Vagina (tissue), 2 donors: ENCODE measurements around the gene SMOC2. TPM values are rescaled to one million over a fixed set of nuclear protein-coding genes. Genes with fewer than 3 reads are reported as not detected.

Experiments
- DNase-seq, 2 donors: peaks; one replicate each; pipeline ENCODE4 v3.0.0-alpha.2; 2017; ENCODE audit errors: extremely low spot score in 2 of 2
- H3K27ac ChIP-seq: fragments of 200-600 bp; sonication (generic); one replicate; pipeline ENCODE4 v1.5.1; 2019
- H3K27me3 ChIP-seq: fragments of 200-600 bp; sonication (generic); one replicate; pipeline ENCODE4 v1.5.1; 2019
- H3K36me3 ChIP-seq, 2 donors: fragments of 200-600 bp; sonication (generic); one replicate each; pipeline ENCODE4 v1.5.1; 2017 to 2019
- H3K4me1 ChIP-seq: fragments of 200-600 bp; sonication (generic); one replicate; pipeline ENCODE4 v1.5.1; 2019
- H3K4me3 ChIP-seq, 2 donors: fragments of 200-600 bp; sonication (generic); 1 replicate in 1 of 2; 2 replicates in 1 of 2; pipeline ENCODE4 v1.5.1; 2016 to 2019
- H3K9me3 ChIP-seq: fragments of 200-600 bp; sonication (generic); one replicate; pipeline ENCODE4 v1.5.1; 2019
- POLR2A ChIP-seq, 2 donors: fragments of 450-650 bp; IDR thresholded peaks; one replicate each; pipeline ENCODE4 v1.6.1; 2017; ENCODE audit warnings: antibody characterized with exemption in 2 of 2, mild to moderate bottlenecking in 2 of 2, moderate library complexity in 2 of 2
- POLR2AphosphoS5 ChIP-seq, 2 donors: sonication (generic); formaldehyde crosslinking; IDR thresholded peaks; one replicate each; pipeline ENCODE4 v1.9.0; 2017; ENCODE audit warnings: antibody characterized with exemption in 2 of 2, mild to moderate bottlenecking in 2 of 2, low read depth in 1 of 2; ENCODE audit not compliant: insufficient read depth in 1 of 2
- intact Hi-C: fragments of 100-400 bp; cut with DNase I; formaldehyde crosslinking; loops from one replicate; pipeline ENCODE4 v1.15.1; 2023
- total RNA-seq: library from RNA; depleted of rRNA; stranded (reverse); fragments of >200 nt; gene quantifications from one replicate; pipeline ENCODE4 v1.2.3, GENCODE V29; 2016
- TF ChIP-seq, protein P1 (sequence below), 3 experiments: fragments of 450-650 bp in 2 of 3; fragments of 200-600 bp in 1 of 3; sonication (generic) in 1 of 3; IDR thresholded peaks; one replicate each; pipeline ENCODE4 v1.5.1; 2017 to 2019; ENCODE audit warnings: antibody characterized with exemption in 3 of 3, mild to moderate bottlenecking in 2 of 3, moderate library complexity in 2 of 3

Gene SMOC2
- total RNA-seq, 1 donor from 2014 or later: 22.1 TPM

DNA sequence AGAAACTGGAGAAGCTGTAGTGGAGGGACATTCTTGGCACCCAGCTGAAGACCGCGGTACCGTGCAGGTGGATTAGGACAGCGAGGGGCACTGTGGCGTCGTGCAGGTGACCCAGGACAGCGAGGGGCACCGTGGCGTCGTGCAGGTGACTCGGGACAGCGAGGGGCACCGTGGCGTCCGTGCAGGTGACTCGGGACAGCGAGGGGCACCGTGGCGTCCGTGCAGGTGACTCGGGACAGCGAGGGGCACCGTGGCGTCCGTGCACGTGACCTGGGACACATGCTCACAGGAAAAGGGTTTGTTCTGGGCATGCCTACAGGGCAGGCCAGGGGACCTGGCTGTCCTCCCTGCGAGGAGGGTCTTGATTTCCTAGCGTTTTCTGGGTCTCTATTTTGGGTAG is 29.2 kb upstream of the SMOC2 start:
- Histone ChIP-seq H3K36me3 (no peaks in the 10 kb centered on the region), H3K4me3 (no peak overlapping the region), H3K4me1 (no peaks in the 10 kb centered on the region), H3K27ac (no peak overlapping the region), H3K27me3 (no peaks in the 10 kb centered on the region), H3K9me3 (no peaks in the 10 kb centered on the region)
- DNase-seq: no peak
- TF ChIP-seq POLR2A (IDR thresholded peaks at IDR 0.05) (no peak), POLR2AphosphoS5 (IDR thresholded peaks at IDR 0.05; ENCODE audit: insufficient read depth in 1 of 2, low read depth in 1 of 2) (no peak)
- TF ChIP-seq, protein P1, sequence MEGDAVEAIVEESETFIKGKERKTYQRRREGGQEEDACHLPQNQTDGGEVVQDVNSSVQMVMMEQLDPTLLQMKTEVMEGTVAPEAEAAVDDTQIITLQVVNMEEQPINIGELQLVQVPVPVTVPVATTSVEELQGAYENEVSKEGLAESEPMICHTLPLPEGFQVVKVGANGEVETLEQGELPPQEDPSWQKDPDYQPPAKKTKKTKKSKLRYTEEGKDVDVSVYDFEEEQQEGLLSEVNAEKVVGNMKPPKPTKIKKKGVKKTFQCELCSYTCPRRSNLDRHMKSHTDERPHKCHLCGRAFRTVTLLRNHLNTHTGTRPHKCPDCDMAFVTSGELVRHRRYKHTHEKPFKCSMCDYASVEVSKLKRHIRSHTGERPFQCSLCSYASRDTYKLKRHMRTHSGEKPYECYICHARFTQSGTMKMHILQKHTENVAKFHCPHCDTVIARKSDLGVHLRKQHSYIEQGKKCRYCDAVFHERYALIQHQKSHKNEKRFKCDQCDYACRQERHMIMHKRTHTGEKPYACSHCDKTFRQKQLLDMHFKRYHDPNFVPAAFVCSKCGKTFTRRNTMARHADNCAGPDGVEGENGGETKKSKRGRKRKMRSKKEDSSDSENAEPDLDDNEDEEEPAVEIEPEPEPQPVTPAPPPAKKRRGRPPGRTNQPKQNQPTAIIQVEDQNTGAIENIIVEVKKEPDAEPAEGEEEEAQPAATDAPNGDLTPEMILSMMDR (IDR thresholded peaks at IDR 0.05): no peak
- intact Hi-C loops: no loop called here

DNA sequence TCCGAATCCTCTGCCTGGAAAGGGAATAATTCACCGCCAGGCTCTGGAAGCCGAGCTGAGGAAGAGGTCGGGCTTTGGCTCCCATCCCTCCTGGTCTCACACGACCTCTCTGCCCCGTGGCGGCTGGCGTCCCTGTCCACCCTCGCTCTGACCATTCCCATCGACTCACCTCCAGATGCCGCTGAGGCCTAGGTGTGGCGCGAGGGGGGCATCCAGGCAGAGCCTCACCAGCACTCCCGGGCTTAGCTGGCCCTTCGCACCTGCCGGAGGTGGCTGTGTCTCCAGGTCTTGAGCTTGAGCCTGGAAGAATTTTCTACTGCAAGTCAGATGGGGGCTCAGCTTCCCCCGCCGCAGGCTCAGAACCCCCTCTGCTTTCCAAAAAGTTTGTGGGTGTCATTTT is 28.5 kb upstream of the SMOC2 start:
- H3K27me3 ChIP-seq: no peaks in the 10 kb centered on the region
- TF ChIP-seq POLR2A (IDR thresholded peaks at IDR 0.05) (no peak), POLR2AphosphoS5 (IDR thresholded peaks at IDR 0.05; ENCODE audit: insufficient read depth in 1 of 2, low read depth in 1 of 2) (no peak)
- TF ChIP-seq, protein P1 (IDR thresholded peaks at IDR 0.05): no peak
- H3K9me3 ChIP-seq: no peaks in the 10 kb centered on the region
- no peaks in the 10 kb centered on the region for H3K36me3 ChIP-seq
- intact Hi-C loops: no loop called here
- no peak overlapping the region for H3K27ac ChIP-seq
- H3K4me1 ChIP-seq: peaks cover 6% of the 10 kb centered on the region
- DNase-seq: no peak
- no peak overlapping the region for H3K4me3 ChIP-seq

DNA sequence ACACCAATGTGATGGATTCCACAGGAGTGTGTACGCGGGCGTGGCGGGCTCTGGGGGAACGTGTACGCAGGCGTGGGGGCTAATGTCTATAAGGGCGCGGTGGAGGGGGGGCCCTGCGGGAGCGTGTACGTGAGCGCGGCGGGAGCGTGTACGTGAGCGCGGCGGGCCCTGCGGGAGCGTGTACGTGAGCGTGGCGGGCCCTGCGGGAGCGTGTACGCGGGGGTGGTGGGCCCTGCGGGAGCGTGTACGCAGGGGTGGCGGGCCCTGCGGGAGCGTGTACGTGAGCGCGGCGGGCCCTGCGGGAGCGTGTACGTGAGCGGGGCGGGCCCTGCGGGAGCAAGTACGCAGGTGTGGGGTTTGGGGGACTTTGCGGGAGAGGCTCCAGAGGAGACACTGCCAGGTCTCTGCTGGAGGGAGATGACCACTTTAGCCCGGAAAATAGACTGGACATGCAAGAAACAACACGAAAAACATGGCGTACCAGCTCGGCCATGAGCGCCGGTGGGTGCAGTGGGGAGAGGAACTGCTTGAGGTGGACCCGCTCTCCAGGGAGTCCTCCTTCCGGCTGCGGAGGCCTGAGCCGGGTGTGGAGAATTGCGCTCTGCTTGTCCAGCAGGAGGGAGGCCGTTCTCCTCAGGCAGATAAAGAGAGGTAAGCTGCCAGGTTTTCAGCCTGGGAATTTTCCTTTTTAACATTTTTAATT is 27.8 kb upstream of the SMOC2 start:
- no peaks in the 10 kb centered on the region for H3K36me3 ChIP-seq
- intact Hi-C loops: no loop called here
- TF ChIP-seq POLR2AphosphoS5 (IDR thresholded peaks at IDR 0.05; ENCODE audit: insufficient read depth in 1 of 2, low read depth in 1 of 2): no peak
- TF ChIP-seq POLR2A (IDR thresholded peaks at IDR 0.05): no peak
- TF ChIP-seq, protein P1 (IDR thresholded peaks at IDR 0.05): no peak

DNA sequence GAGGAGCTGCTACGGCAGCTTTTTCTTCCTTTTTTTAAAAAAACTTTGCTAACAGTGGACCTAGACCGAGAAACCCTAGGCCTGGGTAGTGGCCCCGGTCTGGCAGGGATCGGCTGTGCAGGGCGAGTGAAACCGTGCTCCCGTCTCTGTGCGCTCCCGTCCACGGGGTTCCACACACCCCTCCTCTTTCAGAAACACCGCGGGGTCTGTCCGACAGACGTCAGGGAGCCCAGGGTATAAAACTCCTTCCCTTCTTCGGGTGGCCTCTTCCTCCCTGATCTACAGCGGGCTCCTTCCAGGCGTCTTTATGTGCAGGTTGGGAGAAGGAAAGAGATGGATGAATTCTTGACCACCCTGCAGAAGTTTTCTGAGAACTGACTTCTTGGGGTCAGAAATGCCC is 27.1 kb upstream of the SMOC2 start:
- H3K36me3 ChIP-seq: no peaks in the 10 kb centered on the region
- no peaks in the 10 kb centered on the region for H3K27me3 ChIP-seq
- no peak overlapping the region for H3K4me3 ChIP-seq
- H3K27ac ChIP-seq: no peak overlapping the region
- peak in 1 of 2 donors; percentile 56 for DNase-seq
- peaks cover 11% of the 10 kb centered on the region for H3K4me1 ChIP-seq
- no peaks in the 10 kb centered on the region for H3K9me3 ChIP-seq
- TF ChIP-seq POLR2A (IDR thresholded peaks at IDR 0.05): no peak
- TF ChIP-seq POLR2AphosphoS5 (IDR thresholded peaks at IDR 0.05; ENCODE audit: insufficient read depth in 1 of 2, low read depth in 1 of 2): no peak
- TF ChIP-seq, protein P1 (IDR thresholded peaks at IDR 0.05): no peak
- intact Hi-C loops: no loop called here

More for the DNA sequence above, 27.8 kb upstream of the SMOC2 start:
- Histone ChIP-seq H3K4me1 (peaks cover 10% of the 10 kb centered on the region), H3K27me3 (no peaks in the 10 kb centered on the region), H3K9me3 (no peaks in the 10 kb centered on the region), H3K27ac (no peak overlapping the region), H3K4me3 (no peak overlapping the region)
- no peak for DNase-seq

DNA sequence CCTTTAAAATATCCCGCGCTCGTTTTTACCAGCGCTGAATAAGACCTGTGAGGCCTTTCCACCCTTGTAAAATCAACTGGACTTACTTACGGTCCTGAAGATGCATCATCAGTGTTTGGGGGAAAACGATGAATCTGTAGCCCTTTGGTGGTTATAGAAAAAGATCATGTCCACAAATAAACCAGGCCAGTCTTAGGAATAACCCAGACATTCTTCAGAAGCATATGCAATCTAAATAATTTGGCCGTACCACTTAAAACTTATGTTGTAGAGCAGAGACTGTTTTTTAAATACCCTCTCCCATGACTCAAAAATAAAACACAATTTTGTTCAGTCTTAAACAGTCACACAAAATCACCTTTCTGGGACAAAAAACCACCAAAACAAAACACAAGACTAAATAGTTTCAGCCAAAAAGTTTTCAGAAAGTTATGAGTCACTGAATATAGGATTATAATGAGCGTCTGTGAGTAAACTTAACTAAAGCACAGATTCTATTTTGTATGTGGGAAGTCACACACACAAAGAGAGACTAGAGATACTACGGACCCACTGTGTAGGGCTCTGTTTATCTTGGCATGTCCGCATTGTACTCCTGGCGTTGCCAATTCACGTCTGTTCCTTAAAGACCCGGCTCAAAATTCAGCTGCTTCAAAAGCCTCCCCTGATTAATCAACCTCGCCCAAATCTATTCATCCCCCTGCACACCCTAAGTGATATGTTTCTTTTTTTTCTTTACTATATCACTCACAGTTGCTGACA is 26.5 kb upstream of the SMOC2 start:
- DNase-seq: no peak
- peaks cover 11% of the 10 kb centered on the region for H3K4me1 ChIP-seq
- TF ChIP-seq, protein P1 (IDR thresholded peaks at IDR 0.05): no peak
- TF ChIP-seq POLR2AphosphoS5 (IDR thresholded peaks at IDR 0.05; ENCODE audit: insufficient read depth in 1 of 2, low read depth in 1 of 2) (no peak), POLR2A (IDR thresholded peaks at IDR 0.05) (no peak)
- no peaks in the 10 kb centered on the region for H3K27me3 ChIP-seq
- H3K27ac ChIP-seq: no peak overlapping the region
- H3K36me3 ChIP-seq: no peaks in the 10 kb centered on the region
- no peak overlapping the region for H3K4me3 ChIP-seq
- intact Hi-C loops: no loop called here
- H3K9me3 ChIP-seq: no peaks in the 10 kb centered on the region
